Pancreas (tissue), 10 donors: ENCODE data around the gene AZU1. TPM values are rescaled to one million over a fixed set of nuclear protein-coding genes. Genes with fewer than 3 reads are reported as not detected.
"Not testable (repeated sequence)": the region's sequence is repeated elsewhere in the genome, so short reads cannot be mapped to it uniquely, and the experiment has no call there.

ENCODE experiments used
- ATAC-seq, 4 donors: fragments of 200-7000 bp; cut with Tn5 transposase; one replicate each; pipeline versions ENCODE4 v1.8.0 to v1.9.1; 2020; ENCODE audit warnings: mild to moderate bottlenecking in 4 of 4, moderate library complexity in 4 of 4
- DNase-seq, 6 donors: peaks; one replicate each; pipeline ENCODE4 v3.0.0-alpha.2; 2020
- FAIRE-seq: peaks from 2 replicates; lab custom pipeline; 2012; peaks lifted over from hg19 to GRCh38; lab: Jason Lieb, UNC
- H3K27ac ChIP-seq, 4 donors: fragments of 200-600 bp; sonication (generic); 1 replicate in 3 of 4; 2 replicates in 1 of 4; pipeline versions ENCODE4 v1.5.0 to v1.8.0; 2020
- H3K27me3 ChIP-seq, 4 donors: fragments of 200-600 bp; one replicate each; pipeline ENCODE4 v1.8.0; 2021
- H3K36me3 ChIP-seq, 3 donors: fragments of 200-600 bp; sonication (generic) in 1 of 3; one replicate each; pipeline versions ENCODE4 v1.5.0 to v1.8.0; 2020 to 2021
- H3K4me1 ChIP-seq, 3 donors: fragments of 200-600 bp; one replicate each; pipeline ENCODE4 v1.8.0; 2021
- H3K4me3 ChIP-seq, 4 donors: fragments of 200-600 bp; sonication (generic) in 2 of 4; one replicate each; pipeline versions ENCODE4 v1.5.0 to v1.8.0; 2020 to 2021
- H3K9me3 ChIP-seq, 4 donors: fragments of 200-600 bp; one replicate each; pipeline ENCODE4 v1.8.0; 2021
- WGBS, 2 donors: extraction: QIAGEN DNeasy Blood & Tissue Kit; methylation state at CpG; one replicate each; pipeline ENCODE4 v1.1.7; 2013; 5-methylcytosine and 5-hydroxymethylcytosine counted together
- intact Hi-C, 3 donors: fragments of 100-400 bp; cut with DNase I; formaldehyde crosslinking; loops; one replicate each; pipeline versions ENCODE4 v1.11.1 to v1.14.2; 2022
- polyA plus RNA-seq, 2 donors: library from polyadenylated mRNA; stranded (reverse); fragments of 200-250 nt; gene quantifications; one replicate each; pipeline ENCODE4 v1.2.3, GENCODE V29; 2013
- total RNA-seq, 6 donors: library from RNA; stranded (reverse); fragmentation: NEBNext Ultra II Directional in 4 of 6; extraction: Animal tissue kit (Norgen Biotek cat#: 25700) in 4 of 6; gene quantifications; one replicate each; pipeline versions ENCODE4 v1.2.1 to v1.2.4, GENCODE V29; 2021 to 2023
- TF ChIP-seq, protein P1 (sequence below), 4 donors: fragments of 200-600 bp; sonication (generic) in 3 of 4; IDR thresholded peaks; one replicate each; pipeline versions ENCODE4 v1.5.0 to v1.8.0; 2021; ENCODE audit warnings: antibody characterized with exemption in 4 of 4
- donor health status: healthy with polysubstance abuse.
- donor health status: DM: no; HTN: no; CAD: no; lungs with moderate emphysema.
- donor health status: DM: no; HTN: no; CAD: no.
- donor health status: control.
- donor health status: control.
- donor health status: Bipolar disorder and iron deficiency.
- donor health status: DM: yes; HTN: yes; CAD: no.
- donor health status: DM: no; HTN: no; CAD: no.
- donor health status: DM: no; HTN: no; CAD: no.
- donor health status: DM: yes; HTN: yes; CAD: no.

The AZU1 gene
- total and polyA plus RNA-seq, 8 donors: 0.35 TPM; not detected in 7

DNA sequence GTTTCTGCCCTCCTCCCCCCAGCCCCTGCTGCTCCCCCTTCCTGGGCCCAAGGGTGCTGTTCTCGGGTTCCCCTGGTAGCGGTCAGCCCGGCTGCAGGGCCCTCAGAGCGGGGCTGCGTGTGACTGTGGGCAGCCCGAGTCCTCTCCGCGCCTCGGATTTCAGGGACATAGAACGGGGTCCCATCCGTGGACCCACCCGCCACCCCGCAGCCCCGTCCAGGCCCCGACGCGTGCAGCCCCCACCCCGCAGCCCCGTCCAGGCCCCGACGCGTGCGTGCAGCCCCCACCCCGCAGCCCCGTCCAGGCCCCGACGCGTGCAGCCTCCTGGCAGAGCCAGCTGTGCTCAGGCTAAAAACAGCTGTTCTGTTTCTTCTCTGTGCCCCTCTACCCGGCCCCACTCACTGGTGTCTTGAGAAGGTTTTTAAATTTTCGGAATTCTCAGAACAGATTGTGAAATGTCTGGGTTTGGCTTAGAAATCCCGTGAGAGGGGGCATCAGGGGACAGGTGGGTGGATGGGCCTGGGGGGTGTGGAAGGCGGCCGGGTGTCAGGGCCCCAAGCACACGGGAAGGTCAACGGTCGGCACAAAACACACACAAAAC is 7.7 kb downstream of the AZU1 start:
- ATAC-seq: no peak
- no peaks in the 10 kb centered on the region for H3K9me3 ChIP-seq
- FAIRE-seq: no peak
- no peaks in the 10 kb centered on the region for H3K36me3 ChIP-seq
- no peaks in the 10 kb centered on the region for H3K4me1 ChIP-seq
- intact Hi-C loops: no loop called here
- H3K27me3 ChIP-seq: no peaks in the 10 kb centered on the region
- 54 to 77% methylated on average over 35 to 36 of the region's 36 CpGs for WGBS, 2 donors
- TF ChIP-seq, protein P1, sequence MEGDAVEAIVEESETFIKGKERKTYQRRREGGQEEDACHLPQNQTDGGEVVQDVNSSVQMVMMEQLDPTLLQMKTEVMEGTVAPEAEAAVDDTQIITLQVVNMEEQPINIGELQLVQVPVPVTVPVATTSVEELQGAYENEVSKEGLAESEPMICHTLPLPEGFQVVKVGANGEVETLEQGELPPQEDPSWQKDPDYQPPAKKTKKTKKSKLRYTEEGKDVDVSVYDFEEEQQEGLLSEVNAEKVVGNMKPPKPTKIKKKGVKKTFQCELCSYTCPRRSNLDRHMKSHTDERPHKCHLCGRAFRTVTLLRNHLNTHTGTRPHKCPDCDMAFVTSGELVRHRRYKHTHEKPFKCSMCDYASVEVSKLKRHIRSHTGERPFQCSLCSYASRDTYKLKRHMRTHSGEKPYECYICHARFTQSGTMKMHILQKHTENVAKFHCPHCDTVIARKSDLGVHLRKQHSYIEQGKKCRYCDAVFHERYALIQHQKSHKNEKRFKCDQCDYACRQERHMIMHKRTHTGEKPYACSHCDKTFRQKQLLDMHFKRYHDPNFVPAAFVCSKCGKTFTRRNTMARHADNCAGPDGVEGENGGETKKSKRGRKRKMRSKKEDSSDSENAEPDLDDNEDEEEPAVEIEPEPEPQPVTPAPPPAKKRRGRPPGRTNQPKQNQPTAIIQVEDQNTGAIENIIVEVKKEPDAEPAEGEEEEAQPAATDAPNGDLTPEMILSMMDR (IDR thresholded peaks at IDR 0.05): no peak
- peak in 1 of 6 donors; percentile 76 for DNase-seq
- no peak overlapping the region for H3K27ac ChIP-seq
- no peak overlapping the region for H3K4me3 ChIP-seq

DNA sequence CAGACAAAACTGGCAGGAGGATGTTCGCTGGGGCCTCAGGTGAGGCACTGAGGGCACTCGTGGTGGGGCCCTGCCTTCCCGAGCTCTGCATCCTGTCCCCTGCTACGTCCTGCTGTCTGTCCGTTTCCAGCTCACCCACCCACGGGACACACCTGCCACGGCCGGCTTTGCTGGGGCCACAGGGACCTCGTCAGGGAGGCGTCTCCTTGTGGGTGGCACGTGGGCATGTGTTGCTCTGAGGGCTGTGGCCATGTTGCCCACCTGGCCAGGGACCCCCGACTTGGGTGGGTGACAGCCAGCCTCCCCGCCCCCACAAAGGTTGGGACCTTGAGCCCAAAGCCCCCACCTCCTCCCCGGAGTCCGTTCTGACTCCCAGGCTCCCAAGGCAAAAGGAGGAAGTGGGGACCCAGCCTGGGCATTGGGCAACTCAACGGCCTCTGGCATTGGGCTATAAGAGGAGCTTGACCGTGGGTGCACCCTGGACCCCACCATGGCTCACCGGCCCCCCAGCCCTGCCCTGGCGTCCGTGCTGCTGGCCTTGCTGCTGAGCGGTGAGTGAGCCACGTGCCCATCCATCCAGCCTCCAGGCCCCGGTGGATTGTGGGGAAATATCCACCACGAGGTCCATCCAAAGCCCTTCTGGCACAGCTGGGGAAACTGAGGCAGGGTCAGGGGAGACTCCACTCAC is 13.0 kb downstream of the AZU1 start, which contains the start of gene PRTN3:
TSS of gene PRTN3 (plus strand) at position 481 of the 688 bp plus-strand sequence. CDS start at position 491, 10 bp downstream.
- Histone ChIP-seq H3K4me3 (no peak within 1 kb of the TSS), H3K4me1 (peaks cover 0 to 8% (median 7%) of the 10 kb centered on the region in 3 donors), H3K9me3 (no peaks in the 10 kb centered on the region), H3K36me3 (no peaks in the 10 kb centered on the region), H3K27me3 (no peaks in the 10 kb centered on the region), H3K27ac (no peak within 1 kb of the TSS)
- FAIRE-seq (no peak), ATAC-seq (no peak), DNase-seq (no peak)
- WGBS, 2 donors: 57 to 67% methylated on average over 24 of the region's 24 CpGs
- intact Hi-C loops: no loop called here
- TF ChIP-seq, protein P1 (IDR thresholded peaks at IDR 0.05): no peak

DNA sequence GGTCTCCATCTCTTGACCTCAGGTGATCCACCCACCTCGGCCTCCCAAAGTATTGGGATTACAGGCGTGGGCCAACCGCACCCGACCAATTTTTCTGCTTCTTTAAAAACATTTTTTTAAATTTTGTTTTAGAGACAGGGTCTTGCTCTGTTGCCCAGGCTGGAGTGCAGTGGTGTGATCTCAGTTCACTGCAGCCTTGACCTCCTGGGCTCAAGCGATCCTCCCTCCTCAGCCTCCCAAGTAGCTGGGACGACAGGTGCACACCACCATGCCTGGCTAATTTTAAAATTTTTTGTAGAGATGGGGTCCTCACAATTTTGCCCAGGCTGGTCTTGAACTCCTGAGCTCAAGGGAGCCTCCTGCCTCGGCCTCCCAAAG is 15.2 kb downstream of the AZU1 start:
- intact Hi-C loops: not testable (repeated sequence)

DNA sequence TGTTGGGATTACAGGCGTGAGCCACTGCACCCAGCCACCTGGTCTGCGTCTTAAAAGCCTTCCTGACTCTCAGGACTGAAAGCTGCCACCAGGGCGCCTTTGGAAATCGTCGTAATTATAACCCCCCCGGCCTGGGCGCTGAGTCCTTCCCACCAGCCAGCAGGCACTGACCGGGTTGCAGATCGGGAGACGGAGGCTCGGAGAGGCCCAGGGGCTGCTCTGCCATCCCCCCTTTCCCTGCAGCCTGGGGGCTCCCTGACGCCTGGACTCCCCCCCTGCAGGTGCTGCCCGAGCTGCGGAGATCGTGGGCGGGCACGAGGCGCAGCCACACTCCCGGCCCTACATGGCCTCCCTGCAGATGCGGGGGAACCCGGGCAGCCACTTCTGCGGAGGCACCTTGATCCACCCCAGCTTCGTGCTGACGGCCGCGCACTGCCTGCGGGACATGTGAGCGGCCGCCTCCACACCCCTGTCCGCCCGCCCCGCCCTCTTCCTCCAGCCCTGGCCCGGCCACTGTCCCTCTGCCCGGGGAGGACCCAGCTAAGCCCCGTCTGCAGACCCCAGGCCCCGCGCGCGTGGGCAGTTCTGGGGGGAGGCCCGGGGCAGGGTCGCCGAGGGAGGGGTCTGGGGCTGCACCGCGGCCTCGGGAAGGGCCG is 15.7 kb downstream of the AZU1 start:
- 3 to 4% methylated on average over 37 to 46 of the region's 46 CpGs for WGBS, 2 donors
- Histone ChIP-seq H3K36me3 (no peaks in the 10 kb centered on the region), H3K9me3 (no peaks in the 10 kb centered on the region), H3K4me3 (peak overlapping the region in 1 of 4 donors; percentile 33), H3K27me3 (no peaks in the 10 kb centered on the region), H3K27ac (no peak overlapping the region), H3K4me1 (peaks cover 0 to 8% (median 7%) of the 10 kb centered on the region in 3 donors)
- ATAC-seq (peak; percentile 65 to 84 (median 74)), DNase-seq (no peak), FAIRE-seq (no peak)
- TF ChIP-seq, protein P1 (IDR thresholded peaks at IDR 0.05): no peak
- intact Hi-C loops: no loop called here

More for the DNA sequence above, 15.2 kb downstream of the AZU1 start:
- H3K27me3 ChIP-seq, ATAC-seq, DNase-seq, H3K27ac ChIP-seq, H3K4me1 ChIP-seq, H3K36me3 ChIP-seq, H3K4me3 ChIP-seq, FAIRE-seq, H3K9me3 ChIP-seq: not testable (repeated sequence)
- 77 to 81% methylated on average over 7 of the region's 7 CpGs for WGBS, 2 donors

DNA sequence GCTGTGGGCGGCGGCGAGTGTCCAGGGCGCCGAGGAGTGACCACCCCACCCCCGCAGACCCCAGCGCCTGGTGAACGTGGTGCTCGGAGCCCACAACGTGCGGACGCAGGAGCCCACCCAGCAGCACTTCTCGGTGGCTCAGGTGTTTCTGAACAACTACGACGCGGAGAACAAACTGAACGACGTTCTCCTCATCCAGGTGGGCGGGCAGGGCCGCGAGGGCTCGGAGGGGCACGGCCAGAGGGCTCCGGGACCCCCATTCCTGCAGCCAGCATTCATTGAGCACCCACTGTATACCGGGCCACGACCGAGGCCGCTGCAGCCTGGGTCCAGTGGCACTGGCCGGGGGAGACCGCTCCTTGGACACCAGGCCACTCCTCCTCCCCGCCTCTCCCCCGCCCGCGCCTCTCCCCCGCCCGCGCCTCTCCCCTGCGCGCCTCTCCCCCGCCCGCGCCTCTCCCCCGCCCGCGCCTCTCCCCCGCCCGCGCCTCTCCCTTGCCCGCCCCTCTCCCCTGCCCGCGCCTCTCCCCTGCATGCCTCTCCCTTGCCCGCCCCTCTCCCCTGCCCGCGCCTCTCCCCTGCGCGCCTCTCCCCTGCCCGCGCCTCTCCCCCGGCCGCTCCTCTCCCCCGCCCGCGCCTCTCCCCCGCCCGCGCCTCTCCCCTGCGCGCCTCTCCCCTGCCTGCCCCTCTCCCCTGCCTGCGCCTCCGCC is 16.4 kb downstream of the AZU1 start:
- FAIRE-seq: no peak
- 4 to 14% methylated on average over 30 to 61 of the region's 70 CpGs for WGBS, 2 donors
- Histone ChIP-seq H3K9me3 (no peaks in the 10 kb centered on the region), H3K4me3 (peak overlapping the region in 1 of 4 donors; percentile 33), H3K36me3 (no peaks in the 10 kb centered on the region), H3K27me3 (no peaks in the 10 kb centered on the region), H3K4me1 (peaks cover 0 to 8% (median 7%) of the 10 kb centered on the region in 3 donors), H3K27ac (no peak overlapping the region)
- intact Hi-C loops: no loop called here
- TF ChIP-seq, protein P1 (IDR thresholded peaks at IDR 0.05): no peak
- DNase-seq: no peak
- ATAC-seq: peak in 3 of 4 donors; percentile 29 to 76 (median 45)
